SK-N-SH (cell line): Measurements from ENCODE around the gene NNT. TPM values are rescaled to one million over a fixed set of nuclear protein-coding genes. Genes with fewer than 3 reads are reported as not detected.

Experiments used
- CTCF ChIA-PET: fragments of 300-600, 350-600 bp; formaldehyde crosslinking; extraction: SDS; loops from one replicate; lab custom pipeline; 2021; lab: Yijun Ruan, JAX
- POLR2A ChIA-PET: fragments of 350-600 bp; sonication (Branson Sonifier 250); formaldehyde crosslinking; extraction: SDS; loops from one replicate; lab custom pipeline; 2020; ENCODE audit warnings: antibody characterized with exemption, inconsistent platforms; lab: Yijun Ruan, JAX
- DNase-seq: peaks from one replicate; pipeline ENCODE4 v3.0.0; 2012
- H2AFZ ChIP-seq: fragments of 200-600 bp; sonication (generic); 2 replicates; pipeline ENCODE4 v1.8.1; 2016; ENCODE audit warnings: antibody characterized with exemption, mild to moderate bottlenecking, low read depth
- H3F3A ChIP-seq: fragments of 200-600 bp; sonication (generic); replicated peaks from 2 replicates; pipeline ENCODE3; 2016; ENCODE audit warnings: antibody characterized with exemption, mild to moderate bottlenecking; ENCODE audit not compliant: insufficient read depth
- H3K27ac ChIP-seq, 2 experiments: fragments of 200-500 bp in 1 of 2; fragments of 200-600 bp in 1 of 2; sonication (Bioruptor generic) in 1 of 2; sonication (generic), shearing (Covaris generic) in 1 of 2; 2 replicates each; pipeline versions ENCODE4 v1.5.1 to v1.6.1; 2014 to 2016; ENCODE audit warnings: low read depth in 2 of 2, inconsistent platforms in 1 of 2, low read length in 1 of 2, mild to moderate bottlenecking in 1 of 2, mixed read lengths in 1 of 2
- H3K27me3 ChIP-seq: fragments of 200-600 bp; sonication (generic), shearing (Covaris generic); 2 replicates; pipeline ENCODE4 v1.6.1; 2016; ENCODE audit warnings: mixed run types; ENCODE audit not compliant: insufficient read depth
- H3K36me3 ChIP-seq, 2 experiments: fragments of 200-500 bp in 1 of 2; fragments of 200-600 bp in 1 of 2; sonication (Bioruptor generic) in 1 of 2; sonication (generic) in 1 of 2; replicated peaks in 1 of 2; 2 replicates each; pipeline versions ENCODE3 to v1.5.1; 2014 to 2016; ENCODE audit warnings: low read length in 1 of 2, mild to moderate bottlenecking in 1 of 2; ENCODE audit not compliant: insufficient read depth in 2 of 2, control insufficient read depth in 1 of 2
- H3K4me1 ChIP-seq, 2 experiments: fragments of 200-500 bp in 1 of 2; fragments of 200-600 bp in 1 of 2; sonication (Bioruptor generic) in 1 of 2; sonication (generic), shearing (Covaris generic) in 1 of 2; 2 replicates each; pipeline versions ENCODE4 v1.5.1 to v1.6.1; 2014 to 2016; ENCODE audit warnings: low read depth in 1 of 2, low read length in 1 of 2, mixed run types in 1 of 2; ENCODE audit not compliant: insufficient read depth in 2 of 2, control insufficient read depth in 1 of 2
- H3K4me2 ChIP-seq: fragments of 200-600 bp; sonication (generic), shearing (Covaris generic); 2 replicates; pipeline ENCODE4 v1.6.1; 2017; ENCODE audit warnings: mixed run types
- H3K4me3 ChIP-seq, 2 experiments: fragments of 200-500 bp in 1 of 2; fragments of 200-600 bp in 1 of 2; sonication (Bioruptor generic) in 1 of 2; sonication (generic), shearing (Covaris generic) in 1 of 2; 2 replicates each; pipeline versions ENCODE4 v1.5.1 to v1.8.1; 2014 to 2016; ENCODE audit warnings: low read depth in 2 of 2, inconsistent platforms in 1 of 2, low read length in 1 of 2, mild to moderate bottlenecking in 1 of 2, mixed read lengths in 1 of 2, moderate library complexity in 1 of 2
- H3K79me2 ChIP-seq: fragments of 200-600 bp; sonication (generic); 2 replicates; pipeline ENCODE4 v1.8.1; 2017; ENCODE audit warnings: mild to moderate bottlenecking; ENCODE audit not compliant: insufficient read depth
- H3K9ac ChIP-seq: fragments of 200-600 bp; sonication (generic); 2 replicates; pipeline ENCODE4 v1.6.1; 2017; ENCODE audit warnings: mixed run types
- H3K9me2 ChIP-seq: fragments of 200-600 bp; sonication (generic); 2 replicates; pipeline ENCODE4 v1.6.1; 2017; ENCODE audit warnings: mixed run types
- H3K9me3 ChIP-seq: fragments of 200-600 bp; sonication (generic); 2 replicates; pipeline ENCODE4 v1.6.1; 2017; ENCODE audit warnings: mixed run types, mild to moderate bottlenecking, moderate library complexity
- H4K20me1 ChIP-seq: fragments of 200-600 bp; sonication (generic); 2 replicates; pipeline ENCODE4 v1.6.1; 2017; ENCODE audit warnings: mild to moderate bottlenecking, mixed run types; ENCODE audit not compliant: insufficient read depth
- EZH2phosphoT487 ChIP-seq: fragments of 200-600 bp; sonication (generic); IDR thresholded peaks from 2 replicates; pipeline ENCODE4 v1.6.1; 2017; ENCODE audit warnings: low read depth, mixed run types, mild to moderate bottlenecking, antibody characterized with exemption, moderate library complexity, borderline replicate concordance
- FOSL2 ChIP-seq: IDR thresholded peaks from 2 replicates; pipeline ENCODE4 v1.4.0; 2012; ENCODE audit warnings: low read depth, mild to moderate bottlenecking, moderate library complexity, borderline replicate concordance
- FOXJ3 ChIP-seq: sonication (generic); formaldehyde crosslinking; IDR thresholded peaks from 2 replicates; pipeline ENCODE4 v1.5.1; 2020; ENCODE audit warnings: mild to moderate bottlenecking, missing genetic modification reagents
- GABPA ChIP-seq: IDR thresholded peaks from 2 replicates; pipeline ENCODE4 v1.4.0; 2012; ENCODE audit warnings: low read depth, mild to moderate bottlenecking
- MEF2A ChIP-seq: IDR thresholded peaks from 2 replicates; pipeline ENCODE4 v1.4.0; 2012; ENCODE audit warnings: low read depth, borderline replicate concordance
- RAD21 ChIP-seq: IDR thresholded peaks from 2 replicates; pipeline ENCODE4 v1.6.1; 2012; ENCODE audit warnings: mild to moderate bottlenecking, low read length
- RCOR1 ChIP-seq: fragments of 150-350 bp; IDR thresholded peaks from 2 replicates; pipeline ENCODE4 v1.6.1; 2017; ENCODE audit warnings: antibody characterized with exemption, low read length
- RXRA ChIP-seq: IDR thresholded peaks from 2 replicates; pipeline ENCODE4 v1.4.0; 2012; ENCODE audit warnings: low read depth, mild to moderate bottlenecking, borderline replicate concordance
- TCF12 ChIP-seq: IDR thresholded peaks from 2 replicates; pipeline ENCODE4 v1.4.0; 2012
- TEAD4 ChIP-seq: IDR thresholded peaks from 2 replicates; pipeline ENCODE4 v1.4.0; 2012; ENCODE audit warnings: mild to moderate bottlenecking, borderline replicate concordance; ENCODE audit not compliant: insufficient read depth
- YY1 ChIP-seq: IDR thresholded peaks from 2 replicates; pipeline ENCODE4 v1.4.0; 2012; ENCODE audit warnings: low read depth, mild to moderate bottlenecking
- WGBS: methylation state at CpG from one replicate; pipeline ENCODE4 v1.1.6; 2017; ENCODE audit warnings: low lambda C conversion rate; 5-methylcytosine and 5-hydroxymethylcytosine counted together
- polyA plus RNA-seq, 3 experiments: library from polyadenylated mRNA; depleted of rRNA; stranded (reverse); fragments of >200 nt; gene quantifications; 2 replicates each; pipeline ENCODE4 v1.2.3, GENCODE V29; 2012
- TF ChIP-seq, protein P1 (sequence below): IDR thresholded peaks from 2 replicates; pipeline ENCODE4; 2012
- TF ChIP-seq, protein P2 (sequence below): fragments of 200-600 bp; sonication (generic); IDR thresholded peaks from 2 replicates; pipeline ENCODE4 v1.6.1; 2017; ENCODE audit warnings: antibody characterized with exemption, mild to moderate bottlenecking, moderate library complexity
- TF ChIP-seq, protein P3 (sequence below): IDR thresholded peaks from 2 replicates; pipeline ENCODE4 v1.4.0; 2012; ENCODE audit warnings: low read depth

NNT gene
- polyA plus RNA-seq, 1 of the 3 experiments (the other 2 are of a cell fraction) = 21.9 TPM

DNA sequence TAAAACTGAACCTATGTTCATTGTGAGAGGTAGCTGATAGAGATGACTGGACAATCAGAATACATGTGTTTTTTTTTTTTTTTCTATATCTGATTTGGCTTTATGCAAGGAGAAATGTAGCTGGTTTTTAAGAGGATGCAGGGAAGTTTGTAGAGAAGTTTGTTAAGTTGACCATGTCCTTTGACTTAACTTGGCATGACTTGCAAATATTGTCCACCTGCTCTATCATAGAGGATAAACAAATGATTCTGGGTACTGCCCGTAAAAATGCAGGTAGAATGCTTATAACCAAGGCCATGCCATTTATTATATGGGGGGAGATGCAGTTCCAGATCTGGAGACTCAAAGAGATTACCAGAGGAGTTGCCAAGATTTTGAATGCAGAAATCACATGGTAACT, 13.7 kb upstream of the NNT start:
- H2AFZ ChIP-seq = no peak overlapping the region
- H3K4me2 ChIP-seq = no peak overlapping the region
- no peak overlapping the region for H3K9ac ChIP-seq
- H3K36me3 ChIP-seq = no peaks in the 10 kb centered on the region
- H3K79me2 ChIP-seq = no peaks in the 10 kb centered on the region
- no peaks in the 10 kb centered on the region for H3K27me3 ChIP-seq
- POLR2A ChIA-PET = no interaction called here
- no peaks in the 10 kb centered on the region for H3F3A ChIP-seq
- no peak overlapping the region for H3K4me3 ChIP-seq
- no peak overlapping the region for H3K27ac ChIP-seq
- H3K9me3 ChIP-seq = no peaks in the 10 kb centered on the region
- no peak for DNase-seq
- H4K20me1 ChIP-seq = no peaks in the 10 kb centered on the region
- no peaks in the 10 kb centered on the region for H3K4me1 ChIP-seq
- TF ChIP-seq RAD21 = no peak
- no peak for TF ChIP-seq YY1
- TF ChIP-seq TEAD4 = no peak
- TF ChIP-seq MEF2A = no peak
- no peak for TF ChIP-seq FOXJ3 (CRISPR knock-in tag)
- no peak for TF ChIP-seq EZH2phosphoT487
- TF ChIP-seq, protein P1, sequence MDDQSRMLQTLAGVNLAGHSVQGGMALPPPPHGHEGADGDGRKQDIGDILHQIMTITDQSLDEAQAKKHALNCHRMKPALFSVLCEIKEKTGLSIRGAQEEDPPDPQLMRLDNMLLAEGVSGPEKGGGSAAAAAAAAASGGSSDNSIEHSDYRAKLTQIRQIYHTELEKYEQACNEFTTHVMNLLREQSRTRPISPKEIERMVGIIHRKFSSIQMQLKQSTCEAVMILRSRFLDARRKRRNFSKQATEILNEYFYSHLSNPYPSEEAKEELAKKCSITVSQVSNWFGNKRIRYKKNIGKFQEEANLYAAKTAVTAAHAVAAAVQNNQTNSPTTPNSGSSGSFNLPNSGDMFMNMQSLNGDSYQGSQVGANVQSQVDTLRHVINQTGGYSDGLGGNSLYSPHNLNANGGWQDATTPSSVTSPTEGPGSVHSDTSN = no peak
- TF ChIP-seq FOSL2 = no peak
- TF ChIP-seq TCF12 = no peak
- TF ChIP-seq RCOR1 = no peak
- TF ChIP-seq, protein P2, sequence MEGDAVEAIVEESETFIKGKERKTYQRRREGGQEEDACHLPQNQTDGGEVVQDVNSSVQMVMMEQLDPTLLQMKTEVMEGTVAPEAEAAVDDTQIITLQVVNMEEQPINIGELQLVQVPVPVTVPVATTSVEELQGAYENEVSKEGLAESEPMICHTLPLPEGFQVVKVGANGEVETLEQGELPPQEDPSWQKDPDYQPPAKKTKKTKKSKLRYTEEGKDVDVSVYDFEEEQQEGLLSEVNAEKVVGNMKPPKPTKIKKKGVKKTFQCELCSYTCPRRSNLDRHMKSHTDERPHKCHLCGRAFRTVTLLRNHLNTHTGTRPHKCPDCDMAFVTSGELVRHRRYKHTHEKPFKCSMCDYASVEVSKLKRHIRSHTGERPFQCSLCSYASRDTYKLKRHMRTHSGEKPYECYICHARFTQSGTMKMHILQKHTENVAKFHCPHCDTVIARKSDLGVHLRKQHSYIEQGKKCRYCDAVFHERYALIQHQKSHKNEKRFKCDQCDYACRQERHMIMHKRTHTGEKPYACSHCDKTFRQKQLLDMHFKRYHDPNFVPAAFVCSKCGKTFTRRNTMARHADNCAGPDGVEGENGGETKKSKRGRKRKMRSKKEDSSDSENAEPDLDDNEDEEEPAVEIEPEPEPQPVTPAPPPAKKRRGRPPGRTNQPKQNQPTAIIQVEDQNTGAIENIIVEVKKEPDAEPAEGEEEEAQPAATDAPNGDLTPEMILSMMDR = no peak
- CTCF ChIA-PET = no interaction called here
- 92% methylated on average over 1 of the region's 1 CpG for WGBS
- H3K9me2 ChIP-seq = no peaks in the 10 kb centered on the region

DNA sequence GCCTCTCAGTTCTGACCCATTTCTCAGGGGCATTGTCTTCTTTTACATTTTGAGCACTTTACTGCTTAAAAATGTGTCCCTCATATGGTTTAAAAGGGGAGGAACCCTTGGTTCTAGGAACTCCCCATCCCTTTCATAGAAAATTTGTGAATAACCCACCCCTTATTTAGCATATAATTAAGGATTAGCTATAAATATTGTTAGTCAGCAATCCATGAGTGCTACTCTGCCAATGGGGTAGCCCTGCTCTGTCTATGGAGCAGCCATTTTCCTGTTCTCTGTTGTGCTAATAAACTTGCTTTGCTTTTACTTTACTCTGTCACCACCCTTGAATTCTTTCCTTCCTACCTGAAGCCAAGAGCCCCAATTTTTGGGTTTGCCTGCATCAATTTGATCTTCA, 12.3 kb upstream of the NNT start:
- Histone ChIP-seq H3K9ac (no peak overlapping the region), H4K20me1 (no peaks in the 10 kb centered on the region), H3K4me3 (no peak overlapping the region), H3K9me2 (no peaks in the 10 kb centered on the region), H3K9me3 (no peaks in the 10 kb centered on the region), H2AFZ (no peak overlapping the region), H3K79me2 (no peaks in the 10 kb centered on the region), H3K27ac (no peak overlapping the region), H3F3A (no peaks in the 10 kb centered on the region), H3K27me3 (no peaks in the 10 kb centered on the region), H3K36me3 (no peaks in the 10 kb centered on the region), H3K4me1 (no peaks in the 10 kb centered on the region), H3K4me2 (no peak overlapping the region)
- CTCF ChIA-PET = interaction anchor here (1.2 kb wide), 1 partner anchor 135 kb away, joined by 3 read pairs; no protein-coding TSS in a partner anchor
- POLR2A ChIA-PET = no interaction called here
- DNase-seq = no peak
- TF ChIP-seq RXRA (no peak), GABPA (no peak)
- TF ChIP-seq, protein P3, sequence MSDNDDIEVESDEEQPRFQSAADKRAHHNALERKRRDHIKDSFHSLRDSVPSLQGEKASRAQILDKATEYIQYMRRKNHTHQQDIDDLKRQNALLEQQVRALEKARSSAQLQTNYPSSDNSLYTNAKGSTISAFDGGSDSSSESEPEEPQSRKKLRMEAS = no peak
